Common myeloid progenitor, CD34-positive (primary cell): ENCODE results near the gene AKT3.
A peak's percentile ranks its signal among the peaks of the same experiment; 100 is the strongest.

ENCODE experiments used
- CTCF ChIA-PET: fragments of 350-600 bp; sonication (Branson Sonifier 250); formaldehyde crosslinking; loops from one replicate; lab custom pipeline; 2021; ENCODE audit warnings: antibody characterized with exemption; lab: Charles Lee
- POLR2A ChIA-PET: fragments of 350-600 bp; sonication (Branson Sonifier 250); formaldehyde crosslinking; loops from one replicate; lab custom pipeline; 2021; ENCODE audit warnings: antibody characterized with exemption; lab: Charles Lee
- DNase-seq, 3 donors: peaks; one replicate each; pipeline versions ENCODE4 v3.0.0 to v3.0.0-alpha.2; 2013
- H3K27ac ChIP-seq, 2 experiments: 1 replicate in 1 of 2; 2 replicates in 1 of 2; pipeline ENCODE4 v1.7.0; 2013; ENCODE audit warnings: inconsistent platforms in 2 of 2, low read length in 2 of 2, mild to moderate bottlenecking in 2 of 2, low read depth in 1 of 2, moderate library complexity in 1 of 2; ENCODE audit not compliant: severe bottlenecking in 2 of 2, insufficient read depth in 1 of 2, poor library complexity in 1 of 2
- H3K27me3 ChIP-seq, 5 experiments: replicated peaks in 2 of 5; 1 replicate in 3 of 5; 2 replicates in 2 of 5; pipeline versions ENCODE4 v1.6.1 to v1.7.0; 2013; ENCODE audit warnings: low read length in 4 of 5, mild to moderate bottlenecking in 2 of 5, moderate library complexity in 2 of 5, inconsistent platforms in 1 of 5; ENCODE audit not compliant: insufficient read depth in 5 of 5, control insufficient read depth in 4 of 5
- H3K36me3 ChIP-seq, 4 experiments: 1 replicate in 2 of 4; 2 replicates in 2 of 4; pipeline versions ENCODE4 v1.6.1 to v1.7.0; 2013; ENCODE audit warnings: low read length in 3 of 4, control low read depth in 1 of 4, mild to moderate bottlenecking in 1 of 4; ENCODE audit not compliant: control insufficient read depth in 4 of 4, insufficient read depth in 4 of 4
- H3K4me1 ChIP-seq, 4 experiments: 1 replicate in 3 of 4; 2 replicates in 1 of 4; pipeline versions ENCODE4 v1.6.1 to v1.7.1; 2013; ENCODE audit warnings: low read length in 3 of 4, mild to moderate bottlenecking in 3 of 4, control low read depth in 1 of 4, inconsistent platforms in 1 of 4, moderate library complexity in 1 of 4; ENCODE audit not compliant: control insufficient read depth in 4 of 4, insufficient read depth in 4 of 4; ENCODE audit errors: control extremely low read depth in 1 of 4
- H3K4me3 ChIP-seq, 7 experiments: 1 replicate in 4 of 7; 2 replicates in 3 of 7; pipeline versions ENCODE4 v1.5.1 to v1.7.0; 2013; ENCODE audit warnings: mild to moderate bottlenecking in 7 of 7, low read length in 6 of 7, moderate library complexity in 6 of 7, inconsistent platforms in 2 of 7, low read depth in 2 of 7, control low read depth in 1 of 7; ENCODE audit not compliant: insufficient read depth in 4 of 7, control insufficient read depth in 1 of 7; ENCODE audit errors: extremely low read depth in 1 of 7
- H3K9me3 ChIP-seq, 5 experiments: 1 replicate in 4 of 5; 2 replicates in 1 of 5; pipeline versions ENCODE4 v1.6.1 to v1.7.1; 2013; ENCODE audit warnings: low read length in 4 of 5, mild to moderate bottlenecking in 2 of 5, inconsistent platforms in 1 of 5, low read depth in 1 of 5, moderate library complexity in 1 of 5; ENCODE audit not compliant: control insufficient read depth in 4 of 5, insufficient read depth in 2 of 5; ENCODE audit errors: control extremely low read depth in 1 of 5
- WGBS: methylation state at CpG from one replicate; pipeline ENCODE4 v1.1.5; 2013; ENCODE audit not compliant: insufficient coverage; 5-methylcytosine and 5-hydroxymethylcytosine counted together

AKT3 gene

GRCh38 chr1:243751506-243751905 is 98.5 kb downstream of the AKT3 start:
- ChIA-PET CTCF (interaction anchor here (0.6 to 3.3 kb wide), 8 partner anchors 9 to 1365 kb away, joined by 3 to 11 read pairs (median 4); no protein-coding TSS in a partner anchor), POLR2A (interaction anchor here (0.6 kb wide), 1 partner anchor 467 kb away, joined by 4 read pairs; no protein-coding TSS in a partner anchor)
- Histone ChIP-seq H3K4me3 (no peak overlapping the region), H3K9me3 (no peaks in the 10 kb centered on the region), H3K27ac (no peak overlapping the region), H3K4me1 (no peaks in the 10 kb centered on the region), H3K27me3 (no peaks in the 10 kb centered on the region), H3K36me3 (peaks cover 0 to 2% (median 0%) of the 10 kb centered on the region in 4 experiments)
- DNase-seq, result no peak
- no CpG with 5 or more reads among the region's 1 CpG for WGBS

GRCh38 chr1:243748706-243749283 is 101.2 kb downstream of the AKT3 start:
- WGBS, result no CpG with 5 or more reads among the region's 3 CpGs
- peak; percentile 76 to 86 (median 85) for DNase-seq
- H3K4me3 ChIP-seq, result no peak overlapping the region
- no peaks in the 10 kb centered on the region for H3K36me3 ChIP-seq
- H3K27ac ChIP-seq, result no peak overlapping the region
- H3K4me1 ChIP-seq, result no peaks in the 10 kb centered on the region
- no peaks in the 10 kb centered on the region for H3K27me3 ChIP-seq
- POLR2A ChIA-PET, result no interaction called here
- CTCF ChIA-PET, result interaction anchor here (0.8 to 1.7 kb wide), 5 partner anchors 10 to 406 kb away, joined by 3 to 8 read pairs (median 4); no protein-coding TSS in a partner anchor
- no peaks in the 10 kb centered on the region for H3K9me3 ChIP-seq

GRCh38 chr1:243748227-243748626 is 101.8 kb downstream of the AKT3 start:
- Histone ChIP-seq H3K9me3 (no peaks in the 10 kb centered on the region), H3K27ac (no peak overlapping the region)
- CTCF ChIA-PET, result interaction anchor here (0.5 to 1.7 kb wide), 8 partner anchors 8 to 520 kb away, joined by 3 to 8 read pairs (median 4); no protein-coding TSS in a partner anchor

GRCh38 chr1:243746751-243747150 is 103.3 kb downstream of the AKT3 start:
- Histone ChIP-seq H3K27ac (no peak overlapping the region), H3K36me3 (no peaks in the 10 kb centered on the region), H3K27me3 (no peaks in the 10 kb centered on the region), H3K4me1 (no peaks in the 10 kb centered on the region), H3K9me3 (no peaks in the 10 kb centered on the region), H3K4me3 (no peak overlapping the region)
- no peak for DNase-seq
- POLR2A ChIA-PET, result no interaction called here
- CTCF ChIA-PET, result no interaction called here

More at GRCh38 chr1:243748227-243748626, 101.8 kb downstream of the AKT3 start:
- Histone ChIP-seq H3K4me1 (no peaks in the 10 kb centered on the region), H3K36me3 (no peaks in the 10 kb centered on the region), H3K27me3 (no peaks in the 10 kb centered on the region), H3K4me3 (no peak overlapping the region)
- no peak for DNase-seq
- POLR2A ChIA-PET, result interaction anchor here (0.6 kb wide), 1 partner anchor 13 kb away, joined by 3 read pairs; no protein-coding TSS in a partner anchor

GRCh38 chr1:243745356-243745755 is 104.7 kb downstream of the AKT3 start:
- H3K9me3 ChIP-seq, result no peaks in the 10 kb centered on the region
- DNase-seq, result no peak
- H3K27me3 ChIP-seq, result no peaks in the 10 kb centered on the region
- H3K4me3 ChIP-seq, result no peak overlapping the region
- ChIA-PET POLR2A (no interaction called here), CTCF (no interaction called here)
- whole genome bisulfite sequencing, result 100% methylated on average over 2 of the region's 4 CpGs
- H3K27ac ChIP-seq, result no peak overlapping the region
- no peaks in the 10 kb centered on the region for H3K4me1 ChIP-seq
- H3K36me3 ChIP-seq, result no peaks in the 10 kb centered on the region

GRCh38 chr1:243742819-243743218 is 107.2 kb downstream of the AKT3 start:
- no CpG with 5 or more reads among the region's 4 CpGs for WGBS
- ChIA-PET POLR2A (no interaction called here), CTCF (no interaction called here)
- Histone ChIP-seq H3K4me1 (no peaks in the 10 kb centered on the region), H3K27ac (no peak overlapping the region), H3K27me3 (no peaks in the 10 kb centered on the region), H3K4me3 (no peak overlapping the region), H3K36me3 (no peaks in the 10 kb centered on the region), H3K9me3 (no peaks in the 10 kb centered on the region)
- DNase-seq, result no peak

GRCh38 chr1:243740255-243740999 is 109.6 kb downstream of the AKT3 start:
- H3K4me1 ChIP-seq, result no peaks in the 10 kb centered on the region
- POLR2A ChIA-PET, result no interaction called here
- H3K4me3 ChIP-seq, result no peak overlapping the region
- no peak overlapping the region for H3K27ac ChIP-seq
- peaks cover 0 to 3% (median 0%) of the 10 kb centered on the region in 4 experiments for H3K36me3 ChIP-seq
- no peaks in the 10 kb centered on the region for H3K27me3 ChIP-seq
- no CpG with 5 or more reads among the region's 2 CpGs for WGBS
- CTCF ChIA-PET, result interaction anchor here (0.6 to 0.9 kb wide), 2 partner anchors 8 to 19 kb away, joined by 3 to 4 read pairs; no protein-coding TSS in a partner anchor
- no peak for DNase-seq
- H3K9me3 ChIP-seq, result no peaks in the 10 kb centered on the region
